NCI-H2227 (cell line): ENCODE data around the gene TMEM41A.

Experiments
- DNase-seq: peaks from one replicate; lab custom pipeline; 2025; ENCODE audit not compliant: unreplicated experiment; lab: John Stamatoyannopoulos, UW

Gene TMEM41A

GRCh38 chr3:185498503-185499396 lies at the start of gene TMEM41A:
TSS of gene TMEM41A (minus strand) at chr3:185499035. CDS start at chr3:185498961, 74 bp downstream.
- DNase-seq, result peak; percentile 96

- DNase-seq, result no peak
These were observed 41.9 kb upstream of the TMEM41A start for GRCh38 chr3:185540695-185541094.

- no peak for DNase-seq
These were observed 41.1 kb upstream of the TMEM41A start for GRCh38 chr3:185539934-185540333.

- DNase-seq, result no peak
These were observed 38.6 kb upstream of the TMEM41A start for GRCh38 chr3:185537369-185537970.

- no peak for DNase-seq
These were observed 35.7 kb upstream of the TMEM41A start for GRCh38 chr3:185534511-185534910.

- DNase-seq, result no peak
These were observed 34.1 kb upstream of the TMEM41A start for GRCh38 chr3:185532901-185533300.

GRCh38 chr3:185530856-185531255 lies 32.0 kb upstream of the TMEM41A start:
- DNase-seq, result no peak

- no peak for DNase-seq
These were observed 29.7 kb upstream of the TMEM41A start for GRCh38 chr3:185528532-185528931.

- no peak for DNase-seq
These were observed 28.5 kb upstream of the TMEM41A start for GRCh38 chr3:185527364-185527763.

GRCh38 chr3:185526349-185526951 lies 27.6 kb upstream of the TMEM41A start:
- no peak for DNase-seq

- DNase-seq, result no peak
These were observed 22.7 kb upstream of the TMEM41A start for GRCh38 chr3:185521349-185522138.

- no peak for DNase-seq
These were observed 20.2 kb upstream of the TMEM41A start for GRCh38 chr3:185519021-185519420.

GRCh38 chr3:185517387-185518130 lies 18.7 kb upstream of the TMEM41A start:
- no peak for DNase-seq

GRCh38 chr3:185511711-185512110 lies 12.9 kb upstream of the TMEM41A start:
- no peak for DNase-seq

GRCh38 chr3:185508335-185508991 lies 9.6 kb upstream of the TMEM41A start:
- peak; percentile 16 for DNase-seq

GRCh38 chr3:185507883-185508282 lies 9.0 kb upstream of the TMEM41A start:
- DNase-seq, result no peak

GRCh38 chr3:185504636-185505035 lies 5.8 kb upstream of the TMEM41A start:
- DNase-seq, result no peak

GRCh38 chr3:185503521-185503920 lies 4.7 kb upstream of the TMEM41A start:
- no peak for DNase-seq

- no peak for DNase-seq
These were observed 4.2 kb upstream of the TMEM41A start for GRCh38 chr3:185502987-185503386.

GRCh38 chr3:185490241-185490640 lies 8.6 kb downstream of the TMEM41A start:
- DNase-seq, result no peak
